H7 (cell line): Measurements from ENCODE around the gene GABRB1. TPM values are rescaled to one million over a fixed set of nuclear protein-coding genes. Genes with fewer than 3 reads are reported as not detected.

Experiments used
- DNase-seq: peaks from one replicate; pipeline ENCODE4 v3.0.0; 2012
- H3K27me3 ChIP-seq: 2 replicates; pipeline ENCODE4 v1.6.0; 2011; ENCODE audit warnings: mild to moderate bottlenecking, low read length; ENCODE audit not compliant: control insufficient read depth, insufficient read depth
- H3K36me3 ChIP-seq: replicated peaks from 2 replicates; pipeline ENCODE4 v1.5.1; 2011; ENCODE audit warnings: low read length; ENCODE audit not compliant: control insufficient read depth, insufficient read depth
- H3K4me3 ChIP-seq: 2 replicates; pipeline ENCODE4 v1.5.1; 2011; ENCODE audit warnings: low read depth, mild to moderate bottlenecking, control low read depth, low read length, moderate library complexity; ENCODE audit not compliant: insufficient read depth
- total RNA-seq: library from RNA; depleted of rRNA; stranded (reverse); fragments of >200 nt; shearing (Covaris generic); gene quantifications from 2 replicates; pipeline ENCODE4 v1.2.3, GENCODE V29; 2014

The GABRB1 gene
- total RNA-seq, 1 experiment from 2014 or later: 0.31 TPM

- H3K4me3 ChIP-seq: no peak overlapping the region
- H3K27me3 ChIP-seq: no peaks in the 10 kb centered on the region
- DNase-seq: no peak
- H3K36me3 ChIP-seq: no peaks in the 10 kb centered on the region
Observed at GRCh38 chr4:47118192-47118929, 87.0 kb downstream of the GABRB1 start.

GRCh38 chr4:47120783-47121182 is 89.4 kb downstream of the GABRB1 start:
- H3K4me3 ChIP-seq: no peak overlapping the region

GRCh38 chr4:47122592-47123291 is 91.4 kb downstream of the GABRB1 start:
- H3K4me3 ChIP-seq: no peak overlapping the region
- DNase-seq: peak; percentile 23

More at GRCh38 chr4:47120783-47121182, 89.4 kb downstream of the GABRB1 start:
- Histone ChIP-seq H3K27me3 (no peaks in the 10 kb centered on the region), H3K36me3 (no peaks in the 10 kb centered on the region)
- DNase-seq: no peak

GRCh38 chr4:47128991-47129390 is 97.6 kb downstream of the GABRB1 start:
- no peaks in the 10 kb centered on the region for H3K36me3 ChIP-seq
- no peak overlapping the region for H3K4me3 ChIP-seq
- DNase-seq: no peak
- no peaks in the 10 kb centered on the region for H3K27me3 ChIP-seq

More at GRCh38 chr4:47122592-47123291, 91.4 kb downstream of the GABRB1 start:
- Histone ChIP-seq H3K36me3 (no peaks in the 10 kb centered on the region), H3K27me3 (no peaks in the 10 kb centered on the region)

- no peaks in the 10 kb centered on the region for H3K36me3 ChIP-seq
- DNase-seq: no peak
- H3K27me3 ChIP-seq: no peaks in the 10 kb centered on the region
- H3K4me3 ChIP-seq: no peak overlapping the region
Observed at GRCh38 chr4:47135210-47135609, 103.8 kb downstream of the GABRB1 start.

GRCh38 chr4:47143261-47143660 is 111.9 kb downstream of the GABRB1 start:
- Histone ChIP-seq H3K27me3 (no peaks in the 10 kb centered on the region), H3K4me3 (no peak overlapping the region), H3K36me3 (no peaks in the 10 kb centered on the region)
- no peak for DNase-seq

GRCh38 chr4:47145630-47146029 is 114.3 kb downstream of the GABRB1 start:
- Histone ChIP-seq H3K36me3 (no peaks in the 10 kb centered on the region), H3K27me3 (no peaks in the 10 kb centered on the region), H3K4me3 (no peak overlapping the region)
- DNase-seq: no peak

- H3K36me3 ChIP-seq: no peaks in the 10 kb centered on the region
- no peaks in the 10 kb centered on the region for H3K27me3 ChIP-seq
- DNase-seq: no peak
- no peak overlapping the region for H3K4me3 ChIP-seq
Observed at GRCh38 chr4:47154816-47155370, 123.5 kb downstream of the GABRB1 start.

GRCh38 chr4:47155919-47156318 is 124.6 kb downstream of the GABRB1 start:
- Histone ChIP-seq H3K36me3 (no peaks in the 10 kb centered on the region), H3K4me3 (no peak overlapping the region)

GRCh38 chr4:47160095-47160494 is 128.7 kb downstream of the GABRB1 start:
- Histone ChIP-seq H3K36me3 (no peaks in the 10 kb centered on the region), H3K27me3 (no peaks in the 10 kb centered on the region), H3K4me3 (no peak overlapping the region)
- no peak for DNase-seq

More at GRCh38 chr4:47155919-47156318, 124.6 kb downstream of the GABRB1 start:
- H3K27me3 ChIP-seq: no peaks in the 10 kb centered on the region
- no peak for DNase-seq

GRCh38 chr4:47167081-47168035 is 136.0 kb downstream of the GABRB1 start:
- Histone ChIP-seq H3K36me3 (no peaks in the 10 kb centered on the region), H3K4me3 (no peak overlapping the region), H3K27me3 (no peaks in the 10 kb centered on the region)
- DNase-seq: no peak

GRCh38 chr4:47184083-47184482 is 152.7 kb downstream of the GABRB1 start:
- Histone ChIP-seq H3K4me3 (no peak overlapping the region), H3K36me3 (no peaks in the 10 kb centered on the region), H3K27me3 (no peaks in the 10 kb centered on the region)
- DNase-seq: no peak

- H3K4me3 ChIP-seq: no peak overlapping the region
- no peak for DNase-seq
- H3K36me3 ChIP-seq: no peaks in the 10 kb centered on the region
- no peaks in the 10 kb centered on the region for H3K27me3 ChIP-seq
Observed at GRCh38 chr4:47185761-47186160, 154.4 kb downstream of the GABRB1 start.

- no peaks in the 10 kb centered on the region for H3K27me3 ChIP-seq
- no peak for DNase-seq
- H3K4me3 ChIP-seq: no peak overlapping the region
- H3K36me3 ChIP-seq: no peaks in the 10 kb centered on the region
Observed at GRCh38 chr4:47187608-47188007, 156.2 kb downstream of the GABRB1 start.
